Common myeloid progenitor, CD34-positive (primary cell): ENCODE results near the gene SLC4A11.

Experiments
- CTCF ChIA-PET: fragments of 350-600 bp; sonication (Branson Sonifier 250); formaldehyde crosslinking; loops from one replicate; lab custom pipeline; 2021; ENCODE audit warnings: antibody characterized with exemption; lab: Charles Lee
- POLR2A ChIA-PET: fragments of 350-600 bp; sonication (Branson Sonifier 250); formaldehyde crosslinking; loops from one replicate; lab custom pipeline; 2021; ENCODE audit warnings: antibody characterized with exemption; lab: Charles Lee
- DNase-seq, 3 donors: peaks; one replicate each; pipeline versions ENCODE4 v3.0.0 to v3.0.0-alpha.2; 2013
- H3K27ac ChIP-seq, 2 experiments: 1 replicate in 1 of 2; 2 replicates in 1 of 2; pipeline ENCODE4 v1.7.0; 2013; ENCODE audit warnings: inconsistent platforms in 2 of 2, low read length in 2 of 2, mild to moderate bottlenecking in 2 of 2, low read depth in 1 of 2, moderate library complexity in 1 of 2; ENCODE audit not compliant: severe bottlenecking in 2 of 2, insufficient read depth in 1 of 2, poor library complexity in 1 of 2
- H3K27me3 ChIP-seq, 5 experiments: replicated peaks in 2 of 5; 1 replicate in 3 of 5; 2 replicates in 2 of 5; pipeline versions ENCODE4 v1.6.1 to v1.7.0; 2013; ENCODE audit warnings: low read length in 4 of 5, mild to moderate bottlenecking in 2 of 5, moderate library complexity in 2 of 5, inconsistent platforms in 1 of 5; ENCODE audit not compliant: insufficient read depth in 5 of 5, control insufficient read depth in 4 of 5
- H3K36me3 ChIP-seq, 4 experiments: 1 replicate in 2 of 4; 2 replicates in 2 of 4; pipeline versions ENCODE4 v1.6.1 to v1.7.0; 2013; ENCODE audit warnings: low read length in 3 of 4, control low read depth in 1 of 4, mild to moderate bottlenecking in 1 of 4; ENCODE audit not compliant: control insufficient read depth in 4 of 4, insufficient read depth in 4 of 4
- H3K4me1 ChIP-seq, 4 experiments: 1 replicate in 3 of 4; 2 replicates in 1 of 4; pipeline versions ENCODE4 v1.6.1 to v1.7.1; 2013; ENCODE audit warnings: low read length in 3 of 4, mild to moderate bottlenecking in 3 of 4, control low read depth in 1 of 4, inconsistent platforms in 1 of 4, moderate library complexity in 1 of 4; ENCODE audit not compliant: control insufficient read depth in 4 of 4, insufficient read depth in 4 of 4; ENCODE audit errors: control extremely low read depth in 1 of 4
- H3K4me3 ChIP-seq, 7 experiments: 1 replicate in 4 of 7; 2 replicates in 3 of 7; pipeline versions ENCODE4 v1.5.1 to v1.7.0; 2013; ENCODE audit warnings: mild to moderate bottlenecking in 7 of 7, low read length in 6 of 7, moderate library complexity in 6 of 7, inconsistent platforms in 2 of 7, low read depth in 2 of 7, control low read depth in 1 of 7; ENCODE audit not compliant: insufficient read depth in 4 of 7, control insufficient read depth in 1 of 7; ENCODE audit errors: extremely low read depth in 1 of 7
- H3K9me3 ChIP-seq, 5 experiments: 1 replicate in 4 of 5; 2 replicates in 1 of 5; pipeline versions ENCODE4 v1.6.1 to v1.7.1; 2013; ENCODE audit warnings: low read length in 4 of 5, mild to moderate bottlenecking in 2 of 5, inconsistent platforms in 1 of 5, low read depth in 1 of 5, moderate library complexity in 1 of 5; ENCODE audit not compliant: control insufficient read depth in 4 of 5, insufficient read depth in 2 of 5; ENCODE audit errors: control extremely low read depth in 1 of 5
- WGBS: methylation state at CpG from one replicate; pipeline ENCODE4 v1.1.5; 2013; ENCODE audit not compliant: insufficient coverage; 5-methylcytosine and 5-hydroxymethylcytosine counted together

SLC4A11 gene

DNA sequence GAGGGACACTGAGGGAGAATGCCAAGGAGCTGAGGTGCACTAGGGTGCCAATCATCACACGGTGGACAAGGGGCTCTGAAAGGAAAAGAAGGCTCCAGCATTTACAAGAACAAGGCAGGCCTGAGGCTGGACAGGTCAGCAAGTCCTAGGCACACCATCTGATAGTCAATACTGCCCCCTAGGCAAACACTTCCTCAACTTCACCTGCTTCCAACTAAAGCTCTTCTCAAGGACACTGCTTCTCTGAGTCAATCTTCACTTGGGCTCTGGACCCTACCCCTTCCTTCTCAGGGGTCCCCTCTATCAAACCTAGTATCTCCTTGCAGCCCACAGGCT, 37.7 kb upstream of the SLC4A11 start:
- no peaks in the 10 kb centered on the region for H3K9me3 ChIP-seq
- H3K4me1 ChIP-seq, result no peaks in the 10 kb centered on the region
- ChIA-PET CTCF (interaction anchor here (1.2 to 1.7 kb wide), 3 partner anchors 10 to 45 kb away, joined by 3 to 5 read pairs (median 3); no protein-coding TSS in a partner anchor), POLR2A (no interaction called here)
- DNase-seq, result peak; percentile 6 to 19 (median 16)
- WGBS, result 90% methylated on average over 1 of the region's 1 CpG
- H3K4me3 ChIP-seq, result no peak overlapping the region
- H3K27me3 ChIP-seq, result no peaks in the 10 kb centered on the region
- H3K27ac ChIP-seq, result no peak overlapping the region
- H3K36me3 ChIP-seq, result peaks cover 4 to 56% (median 20%) of the 10 kb centered on the region in 4 experiments

DNA sequence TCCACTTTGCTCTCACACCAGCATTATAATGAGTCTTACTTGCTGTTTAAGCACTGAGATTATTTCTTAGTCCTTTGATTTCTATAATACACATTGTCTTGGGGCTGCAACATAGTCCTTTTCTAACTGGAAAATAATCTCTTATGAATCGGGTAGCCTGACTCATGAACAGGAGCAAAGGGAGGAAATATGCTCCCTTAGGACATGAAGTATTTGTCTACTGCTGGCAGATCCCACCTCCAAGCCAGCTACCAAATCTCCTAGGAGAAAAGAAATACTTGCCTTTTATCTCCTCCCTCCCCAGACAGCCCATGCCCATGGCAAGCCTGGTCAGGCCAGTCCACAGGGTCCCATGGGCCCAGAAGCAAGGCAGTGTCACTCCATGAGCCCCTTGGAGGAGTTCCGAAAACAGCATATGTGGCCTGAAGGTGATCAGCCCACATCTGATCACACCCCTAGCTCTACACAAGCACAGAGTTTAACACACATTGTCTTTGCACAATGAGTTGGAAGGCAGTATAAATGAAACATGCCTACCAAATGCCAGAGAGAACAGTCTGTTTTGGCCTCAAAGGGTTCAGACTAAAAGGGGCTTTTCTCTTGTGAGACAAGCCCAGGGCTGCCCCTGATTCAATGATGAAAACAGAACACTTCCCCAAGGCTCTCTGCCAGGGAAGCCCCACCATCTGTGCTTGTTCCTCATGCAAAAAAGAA, 37.1 kb upstream of the SLC4A11 start:
- H3K27ac ChIP-seq, result no peak overlapping the region
- H3K4me1 ChIP-seq, result no peaks in the 10 kb centered on the region
- no peaks in the 10 kb centered on the region for H3K27me3 ChIP-seq
- ChIA-PET CTCF (interaction anchor here (1.2 to 1.7 kb wide), 4 partner anchors 10 to 46 kb away, joined by 3 to 5 read pairs (median 3); no protein-coding TSS in a partner anchor), POLR2A (no interaction called here)
- DNase-seq, result no peak
- no peak overlapping the region for H3K4me3 ChIP-seq
- WGBS, result no CpG with 5 or more reads among the region's 2 CpGs
- no peaks in the 10 kb centered on the region for H3K9me3 ChIP-seq
- H3K36me3 ChIP-seq, result peaks cover 4 to 53% (median 17%) of the 10 kb centered on the region in 4 experiments

GRCh38 chr20:3275064-3275935, 36.3 kb upstream of the SLC4A11 start:
- Histone ChIP-seq H3K4me1 (no peaks in the 10 kb centered on the region), H3K27ac (no peak overlapping the region), H3K27me3 (no peaks in the 10 kb centered on the region), H3K9me3 (no peaks in the 10 kb centered on the region), H3K36me3 (peaks cover 5 to 55% (median 18%) of the 10 kb centered on the region in 4 experiments), H3K4me3 (no peak overlapping the region)
- POLR2A ChIA-PET, result no interaction called here
- no peak for DNase-seq
- 100% methylated on average over 4 of the region's 5 CpGs for WGBS
- CTCF ChIA-PET, result interaction anchor here (0.7 to 1.7 kb wide), 4 partner anchors 11 to 61 kb away, joined by 3 to 5 read pairs (median 3); no protein-coding TSS in a partner anchor

- Histone ChIP-seq H3K27me3 (no peaks in the 10 kb centered on the region), H3K4me1 (no peaks in the 10 kb centered on the region), H3K9me3 (no peaks in the 10 kb centered on the region), H3K27ac (no peak overlapping the region), H3K36me3 (peaks cover 8 to 46% (median 15%) of the 10 kb centered on the region in 4 experiments), H3K4me3 (no peak overlapping the region)
- DNase-seq, result no peak
- WGBS, result 100% methylated on average over 3 of the region's 4 CpGs
- POLR2A ChIA-PET, result no interaction called here
- CTCF ChIA-PET, result interaction anchor here (0.9 to 1.3 kb wide), 3 partner anchors 8 to 55 kb away, joined by 4 to 6 read pairs (median 4); no protein-coding TSS in a partner anchor
These were observed 34.4 kb upstream of the SLC4A11 start for GRCh38 chr20:3273371-3273770.

DNA sequence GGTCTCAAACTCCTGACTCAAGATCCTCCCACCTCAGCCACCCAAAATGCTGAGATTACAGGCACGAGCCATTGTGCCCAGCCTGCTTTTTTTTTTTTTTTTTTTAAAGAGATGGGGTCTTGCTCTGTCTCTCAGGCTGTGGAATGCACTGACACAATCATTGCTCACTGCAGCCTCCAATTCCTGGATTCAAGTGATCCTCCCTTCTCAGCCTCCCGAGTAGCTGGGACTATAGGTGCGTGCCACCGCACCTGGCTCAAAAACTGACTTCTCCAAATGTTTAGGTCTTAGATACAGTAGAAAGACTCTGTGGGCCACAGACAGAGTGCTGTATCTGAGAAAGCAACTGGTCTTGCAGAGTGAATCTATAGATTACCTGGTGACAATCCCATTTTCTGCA, 31.1 kb upstream of the SLC4A11 start:
- no peak for DNase-seq
- no CpG with 5 or more reads among the region's 4 CpGs for WGBS
- Histone ChIP-seq H3K36me3 (peaks cover 4 to 24% (median 8%) of the 10 kb centered on the region in 4 experiments), H3K4me1 (no peaks in the 10 kb centered on the region), H3K27me3 (no peaks in the 10 kb centered on the region), H3K4me3 (no peak overlapping the region), H3K9me3 (no peaks in the 10 kb centered on the region), H3K27ac (no peak overlapping the region)
- POLR2A ChIA-PET, result no interaction called here
- CTCF ChIA-PET, result no interaction called here

DNA sequence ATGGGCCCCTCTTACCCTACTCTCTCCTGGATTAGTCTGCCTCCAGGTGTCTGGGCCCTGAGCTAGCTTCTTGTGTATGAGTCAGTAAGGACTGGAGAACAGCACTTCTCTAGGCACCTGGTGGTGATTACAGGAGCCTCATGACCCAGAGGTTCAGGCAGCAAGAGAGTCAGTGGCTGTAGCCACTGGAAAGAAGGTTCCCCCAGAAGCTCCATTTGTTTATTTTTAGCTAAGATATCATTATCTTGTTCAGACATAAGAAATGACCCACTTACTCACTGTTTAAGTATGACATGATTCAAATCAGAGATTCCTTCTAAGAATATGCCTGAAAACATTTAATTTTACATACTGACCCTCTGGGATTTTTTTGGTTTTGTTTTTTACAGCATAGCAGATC, 23.6 kb upstream of the SLC4A11 start:
- no peak for DNase-seq
- POLR2A ChIA-PET, result no interaction called here
- Histone ChIP-seq H3K27me3 (no peaks in the 10 kb centered on the region), H3K9me3 (no peaks in the 10 kb centered on the region), H3K36me3 (peaks cover 6 to 34% (median 9%) of the 10 kb centered on the region in 4 experiments), H3K27ac (no peak overlapping the region), H3K4me1 (no peaks in the 10 kb centered on the region), H3K4me3 (no peak overlapping the region)
- CTCF ChIA-PET, result interaction anchor here (1.3 to 2.7 kb wide), 3 partner anchors 11 to 17 kb away, joined by 3 to 7 read pairs (median 4); no protein-coding TSS in a partner anchor
